HG02885 (cell line): ENCODE measurements around the gene NEURL1.

Source experiments
- ATAC-seq: cut with Tn5 transposase; IDR thresholded peaks from one replicate; pipeline ENCODE4 v1.9.1; 2021; ENCODE audit warnings: mild to moderate bottlenecking; ENCODE audit not compliant: unreplicated experiment, poor library complexity

Gene NEURL1

DNA sequence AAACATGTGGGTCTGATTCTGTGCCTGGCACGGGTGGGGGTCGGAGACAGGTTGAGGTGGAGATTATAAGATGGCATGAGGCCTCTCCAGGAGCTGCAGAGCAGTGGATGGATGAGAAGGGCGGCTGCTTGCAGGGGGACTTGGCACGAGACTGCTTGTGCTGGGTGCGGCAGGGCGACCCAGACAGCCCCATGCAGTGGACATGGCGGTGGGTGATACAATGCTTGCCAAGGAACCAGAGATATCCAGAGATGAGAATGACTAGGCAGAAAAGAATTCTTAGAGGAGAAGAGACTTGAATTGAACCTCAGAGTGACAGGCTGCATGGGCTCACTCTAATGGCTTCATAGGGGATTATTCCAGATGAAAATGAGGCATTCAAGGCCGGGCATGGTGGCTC is 145.4 kb downstream of the NEURL1 start:
- ATAC-seq, result no peak

DNA sequence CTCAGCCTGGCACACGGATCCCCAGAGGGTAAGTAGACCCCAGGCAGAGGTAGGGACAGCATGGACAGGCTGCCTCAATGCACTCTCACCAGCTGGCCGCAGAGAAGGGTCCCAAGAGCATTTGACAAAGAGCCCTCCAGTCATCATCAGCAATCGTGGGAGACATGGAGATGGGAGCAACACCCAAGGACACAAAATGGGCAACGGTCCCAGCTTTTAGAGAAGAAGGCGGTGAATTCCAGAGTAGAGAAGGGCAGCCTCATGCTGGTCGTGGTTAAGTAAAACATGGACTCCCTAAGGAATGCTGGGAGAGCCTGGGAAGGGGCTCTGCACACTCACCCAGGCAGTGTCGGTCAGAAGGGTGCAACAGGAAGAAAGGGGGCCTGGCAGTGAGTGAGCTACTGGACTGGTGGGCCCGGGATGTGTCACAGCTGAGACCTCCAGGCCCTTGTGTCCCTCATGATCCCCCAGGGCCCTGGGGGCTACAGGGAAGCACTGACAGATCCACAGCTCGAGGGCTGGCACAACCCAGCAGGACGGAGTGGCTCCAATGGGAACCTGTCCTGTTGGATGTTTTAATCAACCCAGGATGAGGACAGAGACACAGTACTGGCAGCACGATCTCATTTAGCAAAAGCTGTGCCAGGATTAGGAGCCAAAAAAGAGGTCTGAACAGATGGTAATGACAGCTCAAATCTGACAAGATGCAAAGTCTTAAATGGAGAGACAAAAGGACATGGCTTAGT is 147.1 kb downstream of the NEURL1 start:
- ATAC-seq, result no peak

DNA sequence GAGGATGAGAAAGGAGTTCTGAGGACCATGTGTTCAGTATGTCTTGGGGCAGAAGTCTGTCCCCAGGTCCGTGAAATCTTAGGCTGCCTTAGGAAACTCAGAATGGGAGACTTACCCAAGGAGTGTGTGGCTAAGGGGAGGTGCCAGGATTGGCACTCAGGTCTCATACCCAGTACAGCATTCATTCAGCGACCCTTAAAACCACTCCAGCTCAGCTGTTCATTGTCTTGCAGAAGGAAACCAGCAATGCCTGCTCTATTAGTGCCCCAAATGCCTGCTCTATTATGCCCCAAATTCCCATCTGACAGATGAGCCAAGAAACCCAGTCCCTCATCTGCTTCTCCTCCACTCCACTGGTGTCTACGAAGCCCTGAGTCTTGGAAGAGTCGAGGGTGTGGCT is 147.8 kb downstream of the NEURL1 start:
- no peak for ATAC-seq
